Body of pancreas (tissue), 4 donors: ENCODE measurements around the gene ZNF454. TPM values are rescaled to one million over a fixed set of nuclear protein-coding genes. Genes with fewer than 3 reads are reported as not detected.

Source experiments
- ATAC-seq: fragments of 150-250 bp; one replicate; pipeline ENCODE4 v1.9.1; 2016
- DNase-seq, 4 donors: peaks; one replicate each; pipeline ENCODE4 v3.0.0-alpha.2; 2019
- H3K27ac ChIP-seq, 4 donors: fragments of 200-600 bp; sonication (generic); 1 replicate in 3 of 4; 2 replicates in 1 of 4; pipeline versions ENCODE4 v1.5.1 to v1.6.1; 2016 to 2019; ENCODE audit warnings: mild to moderate bottlenecking in 1 of 4, mixed read lengths in 1 of 4, moderate library complexity in 1 of 4
- H3K27me3 ChIP-seq, 2 donors: fragments of 200-600 bp; sonication (generic); one replicate each; pipeline ENCODE4 v1.6.0; 2016; ENCODE audit warnings: mild to moderate bottlenecking in 1 of 2
- H3K36me3 ChIP-seq, 2 donors: fragments of 200-600 bp; sonication (generic); replicated peaks in 1 of 2; 2 replicates each; pipeline ENCODE4 v1.5.1; 2016; ENCODE audit warnings: low read depth in 2 of 2; ENCODE audit not compliant: insufficient read depth in 1 of 2
- H3K4me1 ChIP-seq: fragments of 200-600 bp; sonication (generic); one replicate; pipeline ENCODE4 v1.6.0; 2016
- H3K4me3 ChIP-seq, 2 donors: fragments of 200-600 bp; sonication (generic); 1 replicate in 1 of 2; 2 replicates in 1 of 2; pipeline ENCODE4 v1.5.1; 2016 to 2019
- H3K9me3 ChIP-seq, 3 donors: fragments of 200-600 bp; sonication (generic); 1 replicate in 2 of 3; 2 replicates in 1 of 3; pipeline ENCODE4 v1.5.1; 2016
- POLR2A ChIP-seq, 3 donors: fragments of 450-650 bp; IDR thresholded peaks; one replicate each; pipeline ENCODE4 v1.6.1; 2016; ENCODE audit warnings: antibody characterized with exemption in 3 of 3, mild to moderate bottlenecking in 2 of 3
- WGBS, 2 donors: methylation state at CpG; one replicate each; pipeline ENCODE4 v1.1.5; 2017; 5-methylcytosine and 5-hydroxymethylcytosine counted together
- intact Hi-C: fragments of 100-400 bp; cut with DNase I; formaldehyde crosslinking; loops from one replicate; pipeline ENCODE4 v1.15.1; 2023
- total RNA-seq, 2 donors: library from RNA; depleted of rRNA; stranded (reverse); fragments of >200 nt; gene quantifications; one replicate each; pipeline ENCODE4 v1.1.0, GENCODE V29; 2016
- TF ChIP-seq, protein P1 (sequence below), 7 experiments: fragments of 450-650 bp in 4 of 7; fragments of 200-600 bp in 3 of 7; sonication (generic) in 3 of 7; IDR thresholded peaks; one replicate each; pipeline ENCODE4 v1.5.1; 2016 to 2019; ENCODE audit warnings: antibody characterized with exemption in 7 of 7

ZNF454 gene
- total RNA-seq, 2 donors from 2014 or later = 4.2 to 8.2 TPM

DNA sequence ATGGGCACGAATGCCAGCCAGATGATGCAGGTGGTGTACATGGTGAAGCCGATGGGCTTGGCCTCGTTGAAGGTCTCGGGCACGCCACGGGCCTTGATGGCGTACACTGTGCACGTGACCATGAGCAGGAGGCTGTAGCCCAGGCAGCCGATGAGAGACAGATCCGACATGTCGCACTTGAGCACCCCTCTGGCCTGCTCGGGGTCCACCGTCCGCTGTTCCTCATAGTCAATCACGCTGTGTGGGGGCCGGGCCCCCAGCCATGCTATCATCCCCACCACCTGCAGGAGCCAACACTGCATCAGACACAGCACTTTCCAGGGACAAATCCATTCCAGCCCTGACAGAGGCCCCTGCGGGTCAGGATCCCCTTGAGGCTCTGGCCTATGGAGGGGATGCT is 41.9 kb downstream of the ZNF454 start:
- Histone ChIP-seq H3K27me3 (no peaks in the 10 kb centered on the region), H3K36me3 (no peaks in the 10 kb centered on the region), H3K9me3 (peaks cover 0 to 69% (median 0%) of the 10 kb centered on the region in 3 donors), H3K4me3 (no peak overlapping the region), H3K27ac (no peak overlapping the region), H3K4me1 (no peaks in the 10 kb centered on the region)
- ATAC-seq (no peak), DNase-seq (no peak)
- TF ChIP-seq, protein P1, sequence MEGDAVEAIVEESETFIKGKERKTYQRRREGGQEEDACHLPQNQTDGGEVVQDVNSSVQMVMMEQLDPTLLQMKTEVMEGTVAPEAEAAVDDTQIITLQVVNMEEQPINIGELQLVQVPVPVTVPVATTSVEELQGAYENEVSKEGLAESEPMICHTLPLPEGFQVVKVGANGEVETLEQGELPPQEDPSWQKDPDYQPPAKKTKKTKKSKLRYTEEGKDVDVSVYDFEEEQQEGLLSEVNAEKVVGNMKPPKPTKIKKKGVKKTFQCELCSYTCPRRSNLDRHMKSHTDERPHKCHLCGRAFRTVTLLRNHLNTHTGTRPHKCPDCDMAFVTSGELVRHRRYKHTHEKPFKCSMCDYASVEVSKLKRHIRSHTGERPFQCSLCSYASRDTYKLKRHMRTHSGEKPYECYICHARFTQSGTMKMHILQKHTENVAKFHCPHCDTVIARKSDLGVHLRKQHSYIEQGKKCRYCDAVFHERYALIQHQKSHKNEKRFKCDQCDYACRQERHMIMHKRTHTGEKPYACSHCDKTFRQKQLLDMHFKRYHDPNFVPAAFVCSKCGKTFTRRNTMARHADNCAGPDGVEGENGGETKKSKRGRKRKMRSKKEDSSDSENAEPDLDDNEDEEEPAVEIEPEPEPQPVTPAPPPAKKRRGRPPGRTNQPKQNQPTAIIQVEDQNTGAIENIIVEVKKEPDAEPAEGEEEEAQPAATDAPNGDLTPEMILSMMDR (IDR thresholded peaks at IDR 0.05) = no peak
- no peak for TF ChIP-seq POLR2A (IDR thresholded peaks at IDR 0.05)
- 96 to 100% methylated on average over 1 to 17 of the region's 17 CpGs for WGBS, 2 donors
- intact Hi-C loops = no loop called here

DNA sequence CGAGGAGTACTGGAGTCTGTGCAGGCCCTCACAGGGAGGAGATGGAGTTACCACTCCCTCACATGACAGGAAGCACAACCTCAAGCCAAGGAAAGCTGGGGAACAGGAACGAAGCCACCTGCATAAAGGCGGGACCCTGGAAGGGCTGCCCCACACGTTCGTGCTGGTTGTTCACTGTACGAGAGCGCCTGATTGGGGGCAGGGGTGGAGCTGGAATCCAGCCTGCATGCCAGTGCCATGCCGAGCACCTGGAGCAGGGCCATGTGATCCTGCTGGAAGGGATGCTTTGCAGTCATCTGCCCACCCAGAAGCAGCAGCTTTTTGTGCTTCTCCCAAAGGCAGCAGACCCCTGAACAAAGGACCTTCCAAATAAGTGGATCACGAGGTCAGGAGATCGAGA is 42.7 kb downstream of the ZNF454 start:
- H3K27me3 ChIP-seq = no peaks in the 10 kb centered on the region
- intact Hi-C loops = no loop called here
- H3K4me3 ChIP-seq = no peak overlapping the region
- H3K4me1 ChIP-seq = no peaks in the 10 kb centered on the region
- no peak overlapping the region for H3K27ac ChIP-seq
- ATAC-seq (no peak), DNase-seq (no peak)
- 94 to 98% methylated on average over 8 of the region's 10 CpGs for WGBS, 2 donors
- H3K36me3 ChIP-seq = no peaks in the 10 kb centered on the region
- peaks cover 0 to 73% (median 0%) of the 10 kb centered on the region in 3 donors for H3K9me3 ChIP-seq
- TF ChIP-seq POLR2A (IDR thresholded peaks at IDR 0.05) = no peak
- TF ChIP-seq, protein P1 (IDR thresholded peaks at IDR 0.05) = no peak

DNA sequence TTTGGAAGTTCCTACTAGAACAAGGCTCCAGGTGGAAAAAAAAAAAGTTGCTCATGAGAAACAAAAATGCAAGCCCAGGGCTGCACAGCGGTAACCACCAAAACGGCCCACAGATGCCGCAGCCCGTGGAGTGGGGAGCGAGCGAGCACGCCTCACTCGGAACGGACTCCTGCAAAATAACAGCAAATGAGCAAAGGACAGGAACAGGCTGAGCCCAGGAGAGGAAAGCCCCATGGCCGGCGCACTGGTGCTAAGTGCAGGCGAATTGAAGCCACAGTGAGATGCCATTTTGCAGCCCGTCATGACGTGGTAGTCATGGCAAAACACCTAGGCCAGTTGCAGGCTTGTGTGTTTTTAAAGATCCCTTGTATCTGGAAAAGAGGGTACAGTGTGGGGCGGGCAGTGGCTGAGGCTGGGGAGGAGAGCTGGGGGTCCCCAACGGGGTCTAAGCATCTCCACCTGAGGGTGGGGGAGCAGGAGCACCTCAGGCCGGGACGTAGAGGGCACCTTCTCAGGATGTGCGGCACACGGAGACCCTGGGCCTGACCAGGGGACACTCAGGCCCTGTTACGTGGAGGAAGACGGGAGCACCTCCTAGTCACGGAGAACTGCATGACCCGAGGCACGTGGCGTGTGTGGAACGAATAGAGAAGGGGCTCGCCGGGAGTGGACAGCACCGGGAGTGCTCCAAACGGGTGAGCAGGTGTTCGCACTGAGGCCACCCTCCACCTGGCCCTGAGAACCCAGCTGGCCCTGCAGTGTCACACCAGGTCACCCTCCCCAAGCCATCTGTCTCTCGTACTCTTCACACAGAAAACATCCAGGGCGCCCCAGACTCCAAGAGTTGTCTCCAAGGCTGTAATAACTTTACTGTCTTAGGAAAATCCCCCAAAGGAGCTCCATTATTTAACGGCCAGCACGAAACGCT is 43.4 kb downstream of the ZNF454 start:
- Histone ChIP-seq H3K4me1 (no peaks in the 10 kb centered on the region), H3K9me3 (peaks cover 0 to 78% (median 0%) of the 10 kb centered on the region in 3 donors), H3K4me3 (no peak overlapping the region), H3K36me3 (no peaks in the 10 kb centered on the region), H3K27ac (no peak overlapping the region), H3K27me3 (no peaks in the 10 kb centered on the region)
- no peak for TF ChIP-seq POLR2A (IDR thresholded peaks at IDR 0.05)
- TF ChIP-seq, protein P1 (IDR thresholded peaks at IDR 0.05) = no peak
- intact Hi-C loops = no loop called here
- 95 to 96% methylated on average over 32 to 37 of the region's 37 CpGs for WGBS, 2 donors
- ATAC-seq (no peak), DNase-seq (no peak)

DNA sequence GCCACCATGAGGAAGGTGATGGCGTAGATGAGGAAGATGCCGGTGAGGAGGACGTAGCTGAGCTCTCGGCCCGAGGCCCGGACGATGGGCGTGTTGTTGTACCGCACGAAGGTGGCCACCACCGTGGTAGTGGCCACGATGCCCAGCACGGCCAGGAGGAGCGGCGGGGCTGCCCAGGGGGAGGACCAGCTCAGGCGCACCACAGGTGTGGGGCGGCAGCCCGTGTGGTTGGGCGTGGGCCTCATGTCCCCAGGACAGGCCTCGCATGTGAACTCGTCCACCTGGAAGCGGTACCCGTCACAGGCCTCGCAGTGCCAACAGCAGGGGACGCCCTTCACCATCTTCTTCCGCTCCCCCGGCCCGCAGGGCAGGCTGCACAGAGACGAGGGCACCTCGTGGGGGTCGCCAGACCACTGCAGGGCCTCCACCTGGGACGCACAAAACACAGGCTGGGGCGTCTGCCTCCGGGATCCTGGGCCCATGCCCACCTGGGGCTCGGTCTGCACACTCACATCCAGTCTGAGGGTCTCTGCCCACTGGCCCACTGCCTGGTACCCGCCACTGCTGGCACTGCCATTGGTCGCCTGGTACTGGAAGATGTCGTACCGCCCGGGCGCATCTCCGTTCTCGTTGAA is 45.4 kb downstream of the ZNF454 start:
- Histone ChIP-seq H3K27ac (no peak overlapping the region), H3K27me3 (no peaks in the 10 kb centered on the region), H3K36me3 (no peaks in the 10 kb centered on the region), H3K4me3 (no peak overlapping the region), H3K4me1 (no peaks in the 10 kb centered on the region), H3K9me3 (peaks cover 0 to 64% (median 0%) of the 10 kb centered on the region in 3 donors)
- 96% methylated on average over 14 to 27 of the region's 43 CpGs for WGBS, 2 donors
- DNase-seq (no peak), ATAC-seq (no peak)
- TF ChIP-seq, protein P1 (IDR thresholded peaks at IDR 0.05) = no peak
- no peak for TF ChIP-seq POLR2A (IDR thresholded peaks at IDR 0.05)
- intact Hi-C loops = no loop called here
